Keratinocyte (primary cell): ENCODE results near the gene NME3.

Experiments
- CTCF ChIP-seq, 3 experiments: IDR thresholded peaks in 1 of 3; conservative IDR thresholded peaks in 1 of 3; optimal IDR thresholded peaks in 1 of 3; 2 replicates in 2 of 3; 3 replicates in 1 of 3; pipeline versions ENCODE3 to v1.5.1; 2011; ENCODE audit warnings: low read length in 3 of 3, mild to moderate bottlenecking in 3 of 3, moderate library complexity in 2 of 3, control low read depth in 1 of 3, inconsistent platforms in 1 of 3; ENCODE audit not compliant: insufficient read depth in 2 of 3; ENCODE audit errors: extremely low read depth in 1 of 3
- EZH2 ChIP-seq: IDR thresholded peaks from one replicate; pipeline ENCODE4 v1.6.1; 2012; ENCODE audit warnings: inconsistent platforms, mild to moderate bottlenecking, low read length, moderate library complexity

GRCh38 chr16:1740781-1741490 lies 30.4 kb downstream of the NME3 start:
- TF ChIP-seq CTCF (optimal IDR thresholded peaks at IDR 0.05 in 1 of 3, IDR thresholded peaks at IDR 0.05 in 1 of 3, conservative IDR thresholded peaks at IDR 0.05 in 1 of 3; ENCODE audit: extremely low read depth in 1 of 3, insufficient read depth in 2 of 3, low read length in 3 of 3): no peak
- no peak for TF ChIP-seq EZH2
